HG03060 (cell line): Measurements from ENCODE around the gene C2orf69.

Experiments
- ATAC-seq: cut with Tn5 transposase; IDR thresholded peaks from one replicate; pipeline ENCODE4 v1.9.1; 2021; ENCODE audit warnings: low read depth, moderate number of reproducible peaks; ENCODE audit not compliant: unreplicated experiment

Gene C2orf69

GRCh38 chr2:199911052-199911876 is at the start of gene C2orf69:
C2orf69 (plus strand) TSS chr2:199911293; CDS start chr2:199911439, 146 bp downstream.
- peak; percentile 75 for ATAC-seq

GRCh38 chr2:199862788-199863187 is 48.3 kb upstream of the C2orf69 start:
- no peak for ATAC-seq

GRCh38 chr2:199865905-199866304 is 45.2 kb upstream of the C2orf69 start:
- ATAC-seq: no peak

GRCh38 chr2:199868431-199869226 is 42.5 kb upstream of the C2orf69 start:
- ATAC-seq: no peak

- ATAC-seq: no peak
These were observed 41.9 kb upstream of the C2orf69 start for GRCh38 chr2:199869227-199869541.

- no peak for ATAC-seq
These were observed 41.4 kb upstream of the C2orf69 start for GRCh38 chr2:199869653-199870052.

GRCh38 chr2:199870581-199870980 is 40.5 kb upstream of the C2orf69 start:
- no peak for ATAC-seq

- no peak for ATAC-seq
These were observed 36.9 kb upstream of the C2orf69 start for GRCh38 chr2:199874209-199874608.

- no peak for ATAC-seq
These were observed 35.7 kb upstream of the C2orf69 start for GRCh38 chr2:199875400-199875799.

GRCh38 chr2:199882667-199883066 is 28.4 kb upstream of the C2orf69 start:
- ATAC-seq: no peak

- ATAC-seq: no peak
These were observed 27.4 kb upstream of the C2orf69 start for GRCh38 chr2:199883474-199884212.

GRCh38 chr2:199895406-199895805 is 15.7 kb upstream of the C2orf69 start:
- no peak for ATAC-seq

GRCh38 chr2:199896617-199897016 is 14.5 kb upstream of the C2orf69 start:
- ATAC-seq: no peak

GRCh38 chr2:199901942-199902341 is 9.2 kb upstream of the C2orf69 start:
- ATAC-seq: no peak

GRCh38 chr2:199902486-199903110 is 8.5 kb upstream of the C2orf69 start:
- no peak for ATAC-seq

GRCh38 chr2:199903111-199903510 is 8.0 kb upstream of the C2orf69 start:
- no peak for ATAC-seq

GRCh38 chr2:199907008-199907714 is 3.9 kb upstream of the C2orf69 start:
- ATAC-seq: no peak

- no peak for ATAC-seq
These were observed 598 bp upstream of the C2orf69 start for GRCh38 chr2:199910338-199911051.

- ATAC-seq: no peak
These were observed 726 bp downstream of the C2orf69 start for GRCh38 chr2:199911877-199912161.
